Heart right ventricle (tissue), 16 donors: ENCODE results near the gene NR5A2. TPM values are rescaled to one million over a fixed set of nuclear protein-coding genes. Genes with fewer than 3 reads are reported as not detected.

Experiments
- ATAC-seq, 8 donors: fragments of 200-7000 bp; cut with Tn5 transposase; one replicate each; pipeline ENCODE4 v1.9.1; 2020; ENCODE audit warnings: mild to moderate bottlenecking in 8 of 8, moderate library complexity in 8 of 8, moderate number of reproducible peaks in 1 of 8
- DNase-seq, 2 donors: peaks; one replicate each; pipeline ENCODE4 v3.0.0-alpha.2; 2020
- H3K27ac ChIP-seq, 10 donors: fragments of 200-600 bp; sonication (generic) in 2 of 10; one replicate each; pipeline versions ENCODE4 v1.5.0 to v1.8.0; 2020 to 2022; ENCODE audit warnings: mild to moderate bottlenecking in 3 of 10
- H3K27me3 ChIP-seq, 7 donors: fragments of 200-600 bp; one replicate each; pipeline ENCODE4 v1.8.0; 2021 to 2022; ENCODE audit warnings: mild to moderate bottlenecking in 2 of 7
- H3K36me3 ChIP-seq, 9 donors: fragments of 200-600 bp; sonication (generic) in 1 of 9; one replicate each; pipeline versions ENCODE4 v1.5.0 to v1.8.0; 2020 to 2022; ENCODE audit warnings: mild to moderate bottlenecking in 2 of 9
- H3K4me1 ChIP-seq, 9 donors: fragments of 200-600 bp; sonication (generic) in 1 of 9; one replicate each; pipeline versions ENCODE4 v1.5.0 to v1.8.0; 2020 to 2022; ENCODE audit warnings: mild to moderate bottlenecking in 4 of 9
- H3K4me3 ChIP-seq, 10 donors: fragments of 200-600 bp; sonication (generic) in 2 of 10; one replicate each; pipeline versions ENCODE4 v1.5.0 to v1.8.0; 2020 to 2022; ENCODE audit warnings: mild to moderate bottlenecking in 7 of 10, moderate library complexity in 2 of 10
- H3K9me3 ChIP-seq, 11 donors: fragments of 200-600 bp in 10 of 11; sonication (generic) in 2 of 11; one replicate each; pipeline versions ENCODE4 v1.5.0 to v1.8.0; 2013 to 2022; ENCODE audit warnings: mild to moderate bottlenecking in 2 of 11, control low read depth in 1 of 11, moderate library complexity in 1 of 11
- CTCF ChIP-seq, 9 donors: fragments of 200-600 bp; sonication (generic) in 2 of 9; IDR thresholded peaks; one replicate each; pipeline versions ENCODE4 v1.5.0 to v1.8.0; 2021 to 2022; ENCODE audit warnings: antibody characterized with exemption in 9 of 9, mild to moderate bottlenecking in 5 of 9, moderate library complexity in 1 of 9
- WGBS, 2 donors: extraction: QIAGEN DNeasy Blood & Tissue Kit; methylation state at CpG; one replicate each; pipeline ENCODE4 v1.1.7; 2013; ENCODE audit warnings: inconsistent platforms in 1 of 2; 5-methylcytosine and 5-hydroxymethylcytosine counted together
- intact Hi-C, 10 donors: fragments of 100-400 bp; cut with DNase I; formaldehyde crosslinking; loops; one replicate each; pipeline versions ENCODE4 v1.11.1 to v1.14.2; 2022
- polyA plus RNA-seq, 2 donors: library from polyadenylated mRNA; stranded (reverse); fragments of 200-250 nt; gene quantifications; one replicate each; pipeline ENCODE4 v1.2.3, GENCODE V29; 2013
- total RNA-seq, 10 donors: library from RNA; stranded (reverse); fragmentation: NEBNext Ultra II Directional in 3 of 10; extraction: Animal tissue kit (Norgen Biotek cat#: 25700) in 3 of 10; gene quantifications; one replicate each; pipeline versions ENCODE4 v1.2.1 to v1.2.4, GENCODE V29; 2021 to 2023
- donor health status: Arrhythmogenic right ventricular cardiomyopathy.
- donor health status: ischemic (EF 13 %, LVEDD 7.1; RV severe dilation, severe dysfunction).
- donor health status: healthy with polysubstance abuse.
- donor health status: DM: no; HTN: yes; CAD: no.
- donor health status: DM: no; HTN: no; CAD: no.
- donor health status: ischemic (EF 25% LVEDD 6.9; RV normal size, moderate dysfunction).
- donor health status: ischemic (EF 25% LVEDD 5.7; RV mildly dilated, moderate dysfunction).
- donor health status: healthy.
- donor health status: DM: yes; HTN: yes; CAD: no.
- donor health status: Ischemic cardiomyopathy.
- donor health status: ischemic (EF 35%, LVEDD 5.7; RV mildly dilated, moderate dysfunction).
- donor health status: nonischemic (EF 11% LVEDD 7.7; RV severe dilation, severe dysfunction).
- donor health status: DM: yes; HTN: yes; CAD: no.
- donor health status: PGD.
- donor health status: ischemic (EF 29% LVEDD 5.4; RV normal size, mild dysfunction).
- donor health status: nonischemic (EF 23%, LVEDD 6.1; RV moderate dilation, normal function).

Gene NR5A2
- total and polyA plus RNA-seq, 12 donors: 0.52 to 1.9 (median 1.3) TPM

- no peak for ATAC-seq
- Histone ChIP-seq H3K4me1 (peaks cover 0 to 6% (median 0%) of the 10 kb centered on the region in 9 donors), H3K27me3 (no peaks in the 10 kb centered on the region), H3K4me3 (no peak overlapping the region), H3K36me3 (no peaks in the 10 kb centered on the region), H3K9me3 (no peaks in the 10 kb centered on the region), H3K27ac (no peak overlapping the region)
- TF ChIP-seq CTCF (IDR thresholded peaks at IDR 0.05): no peak
- intact Hi-C loops: no loop called here
- 80 to 83% methylated on average over 8 of the region's 8 CpGs for WGBS, 2 donors
- no peak for DNase-seq
Observed at GRCh38 chr1:200107004-200107470, 79.5 kb downstream of the NR5A2 start.

- H3K4me3 ChIP-seq: no peak overlapping the region
- no peak for TF ChIP-seq CTCF (IDR thresholded peaks at IDR 0.05)
- peaks cover 0 to 6% (median 0%) of the 10 kb centered on the region in 9 donors for H3K4me1 ChIP-seq
- intact Hi-C loops: no loop called here
- no peaks in the 10 kb centered on the region for H3K27me3 ChIP-seq
- no peak overlapping the region for H3K27ac ChIP-seq
- H3K36me3 ChIP-seq: no peaks in the 10 kb centered on the region
- no peaks in the 10 kb centered on the region for H3K9me3 ChIP-seq
- no peak for ATAC-seq
- 0% methylated on average over 1 of the region's 1 CpG for WGBS, 2 donors
- DNase-seq: no peak
Observed at GRCh38 chr1:200108659-200109058, 81.1 kb downstream of the NR5A2 start.

GRCh38 chr1:200112290-200112689 lies 84.8 kb downstream of the NR5A2 start:
- DNase-seq (no peak), ATAC-seq (no peak)
- intact Hi-C loops: no loop called here
- H3K4me3 ChIP-seq: no peak overlapping the region
- no peak overlapping the region for H3K27ac ChIP-seq
- no peaks in the 10 kb centered on the region for H3K27me3 ChIP-seq
- no peaks in the 10 kb centered on the region for H3K36me3 ChIP-seq
- TF ChIP-seq CTCF (IDR thresholded peaks at IDR 0.05): no peak
- no peaks in the 10 kb centered on the region for H3K9me3 ChIP-seq
- WGBS, 2 donors: 86 to 95% methylated on average over 3 of the region's 3 CpGs
- H3K4me1 ChIP-seq: no peaks in the 10 kb centered on the region

GRCh38 chr1:200115532-200115931 lies 88.0 kb downstream of the NR5A2 start:
- WGBS, 2 donors: 89 to 92% methylated on average over 1 of the region's 1 CpG
- ATAC-seq (no peak), DNase-seq (no peak)
- Histone ChIP-seq H3K27ac (no peak overlapping the region), H3K4me1 (no peaks in the 10 kb centered on the region), H3K9me3 (no peaks in the 10 kb centered on the region), H3K36me3 (no peaks in the 10 kb centered on the region), H3K27me3 (peaks cover 0 to 2% (median 0%) of the 10 kb centered on the region in 7 donors), H3K4me3 (no peak overlapping the region)
- intact Hi-C loops: no loop called here
- no peak for TF ChIP-seq CTCF (IDR thresholded peaks at IDR 0.05)
